Measurements from ENCODE around the gene MAG.

Gene MAG

GRCh38 chr19:35291916-35292315 is at the start of gene MAG:
Gene MAG (plus strand): TSS chr19:35292161. CDS start chr19:35295409, 3,248 bp downstream.
- no peak for DNase-seq (ENCODE audit: low read depth in 3 of 3)

DNA sequence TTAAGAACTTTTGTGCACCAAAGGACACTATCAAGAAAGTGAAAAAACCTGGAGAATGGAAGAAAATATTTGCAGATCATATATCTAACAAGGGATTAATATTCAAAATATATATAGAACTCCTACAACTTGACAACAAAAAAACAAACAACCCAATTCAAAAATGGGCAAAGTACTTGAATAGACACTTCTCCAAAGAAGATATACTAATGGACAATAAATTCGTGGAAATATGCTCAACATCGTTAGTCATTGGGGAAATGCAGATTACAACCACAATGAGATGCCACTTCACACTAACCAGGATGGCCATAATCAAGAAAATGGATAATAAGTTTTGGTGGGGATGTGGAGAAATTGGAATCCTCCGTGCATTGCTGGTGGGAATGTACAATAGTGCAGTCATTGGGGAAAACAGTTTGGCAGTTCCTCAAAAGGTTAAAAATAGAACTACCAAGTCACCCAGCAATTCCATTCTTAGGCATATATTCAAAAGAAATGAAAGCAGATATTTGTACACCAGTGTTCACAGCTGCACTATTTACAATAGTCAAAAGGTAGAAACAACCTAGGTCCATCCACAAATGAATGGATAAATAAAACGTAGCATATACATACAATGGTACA is 45.4 kb upstream of the MAG start:
- DNase-seq (ENCODE audit: low read depth in 3 of 3), result no peak

GRCh38 chr19:35247526-35248309 is 44.2 kb upstream of the MAG start:
- DNase-seq (ENCODE audit: low read depth in 3 of 3), result peak in 1 of 3 experiments; percentile 62

DNA sequence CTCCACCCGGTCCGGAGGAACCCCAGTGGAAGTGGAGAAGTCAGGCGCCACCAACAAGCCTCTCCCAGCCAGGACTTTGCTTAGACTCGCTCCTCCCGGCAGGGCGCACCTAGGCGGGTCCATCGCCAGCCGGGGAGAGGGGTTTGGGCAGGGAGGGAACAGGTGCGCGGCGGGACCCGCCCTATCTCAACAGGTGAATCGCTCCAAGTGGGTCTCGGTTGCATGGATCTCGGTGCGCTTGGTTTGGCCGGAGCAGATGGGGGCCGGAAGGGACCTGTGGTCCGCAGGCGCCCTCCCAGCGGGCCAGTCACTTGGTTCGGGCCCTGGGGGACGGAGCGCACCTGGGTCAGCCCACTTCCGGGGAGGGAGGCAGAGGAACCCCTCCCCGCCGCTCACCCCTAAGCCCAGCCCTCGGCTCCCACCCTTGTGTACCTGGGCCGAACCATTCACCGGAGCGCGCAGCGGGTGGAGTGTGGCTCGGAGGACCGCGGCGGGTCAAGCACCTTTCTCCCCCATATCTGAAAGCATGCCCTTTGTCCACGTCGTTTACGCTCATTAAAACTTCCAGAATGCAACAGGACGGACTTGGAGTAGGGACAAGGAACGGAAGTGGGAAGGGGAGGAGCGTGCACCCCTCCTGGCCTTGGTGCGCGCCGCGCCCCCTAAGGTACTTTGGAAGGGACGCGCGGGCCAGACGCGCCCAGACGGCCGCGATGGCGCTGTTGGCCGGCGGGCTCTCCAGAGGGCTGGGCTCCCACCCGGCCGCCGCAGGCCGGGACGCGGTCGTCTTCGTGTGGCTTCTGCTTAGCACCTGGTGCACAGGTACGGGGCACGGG is 43.4 kb upstream of the MAG start, which contains the start of gene LSR:
LSR (plus strand) TSS at position 693 of the 836 bp plus-strand sequence; CDS start at position 714, 21 bp downstream.
- peak in 2 of 3 experiments; percentile 46 to 63 for DNase-seq (ENCODE audit: low read depth in 3 of 3)

GRCh38 chr19:35249146-35249847 is 42.7 kb upstream of the MAG start:
- no peak for DNase-seq (ENCODE audit: low read depth in 3 of 3)

DNA sequence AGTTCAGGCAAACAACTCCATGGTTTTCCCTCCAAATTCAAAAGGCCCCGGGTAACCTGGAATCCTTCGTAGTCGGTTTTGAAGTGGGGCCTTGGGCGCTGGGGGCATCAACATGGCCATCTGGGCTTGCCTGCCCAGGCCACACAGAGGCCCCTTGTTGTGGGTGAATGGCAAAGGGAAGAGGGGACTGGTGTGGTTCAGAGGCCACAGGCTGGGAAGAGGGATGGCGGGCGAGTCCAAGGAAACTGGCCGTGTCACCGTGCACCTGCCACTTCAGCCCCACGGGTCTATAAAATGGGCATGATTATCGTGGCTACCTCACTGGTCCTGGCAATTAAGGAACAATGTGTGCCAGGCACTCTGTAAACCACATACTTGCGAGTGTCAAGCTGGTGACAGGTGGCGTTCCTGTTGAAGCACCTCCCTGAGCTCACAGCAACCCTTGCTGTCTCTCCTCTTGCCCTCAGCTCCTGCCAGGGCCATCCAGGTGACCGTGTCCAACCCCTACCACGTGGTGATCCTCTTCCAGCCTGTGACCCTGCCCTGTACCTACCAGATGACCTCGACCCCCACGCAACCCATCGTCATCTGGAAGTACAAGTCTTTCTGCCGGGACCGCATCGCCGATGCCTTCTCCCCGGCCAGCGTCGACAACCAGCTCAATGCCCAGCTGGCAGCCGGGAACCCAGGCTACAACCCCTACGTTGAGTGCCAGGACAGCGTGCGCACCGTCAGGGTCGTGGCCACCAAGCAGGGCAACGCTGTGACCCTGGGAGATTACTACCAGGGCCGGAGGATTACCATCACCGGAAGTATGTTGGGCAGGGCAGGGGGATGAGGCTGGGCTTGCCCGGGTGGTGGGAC is 41.9 kb upstream of the MAG start:
- no peak for DNase-seq (ENCODE audit: low read depth in 3 of 3)

DNA sequence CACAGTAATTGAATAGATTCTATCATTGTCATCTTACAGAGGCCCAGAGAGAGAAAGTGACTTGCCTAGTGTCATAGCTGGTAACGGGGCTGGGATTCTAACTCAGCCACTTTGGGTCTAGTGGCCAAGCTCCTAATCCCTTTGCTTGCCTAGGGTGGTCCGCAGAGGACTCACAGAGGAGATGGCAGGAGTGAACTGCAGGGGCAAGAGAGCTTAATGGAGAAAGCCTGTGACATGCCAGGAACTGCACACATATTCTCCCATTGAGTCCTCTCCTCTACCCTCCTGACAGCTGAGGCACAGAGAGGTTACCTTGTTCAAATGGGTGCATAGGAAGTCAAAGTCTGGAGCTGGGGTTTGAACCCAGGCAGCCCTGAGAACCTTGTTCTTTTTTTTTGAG is 40.5 kb upstream of the MAG start:
- DNase-seq (ENCODE audit: low read depth in 3 of 3), result no peak

GRCh38 chr19:35253316-35254286 is 38.4 kb upstream of the MAG start:
- DNase-seq (ENCODE audit: low read depth in 3 of 3), result no peak

- no peak for DNase-seq (ENCODE audit: low read depth in 3 of 3)
Observed at GRCh38 chr19:35254341-35255297, 37.3 kb upstream of the MAG start.

DNA sequence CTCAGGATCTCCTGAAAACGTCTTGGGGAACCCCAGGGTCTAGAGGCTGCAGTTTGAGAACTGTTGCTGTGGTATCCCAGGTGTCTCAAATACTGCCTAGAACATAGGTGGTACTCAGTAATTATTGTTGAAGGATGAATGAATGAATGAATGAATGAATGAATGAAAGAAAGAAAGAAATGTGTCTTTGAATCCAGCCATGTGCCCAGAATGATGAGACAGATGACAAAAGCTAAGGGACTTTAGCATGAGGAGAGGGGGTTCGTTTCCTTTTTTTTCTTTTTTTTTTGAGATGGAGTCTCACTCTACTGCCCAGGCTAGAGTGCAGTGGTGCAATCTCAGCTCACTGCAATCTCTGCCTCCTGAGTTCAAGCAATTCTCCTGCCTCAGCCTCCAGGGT is 35.4 kb upstream of the MAG start:
- DNase-seq (ENCODE audit: low read depth in 3 of 3), result no peak

DNA sequence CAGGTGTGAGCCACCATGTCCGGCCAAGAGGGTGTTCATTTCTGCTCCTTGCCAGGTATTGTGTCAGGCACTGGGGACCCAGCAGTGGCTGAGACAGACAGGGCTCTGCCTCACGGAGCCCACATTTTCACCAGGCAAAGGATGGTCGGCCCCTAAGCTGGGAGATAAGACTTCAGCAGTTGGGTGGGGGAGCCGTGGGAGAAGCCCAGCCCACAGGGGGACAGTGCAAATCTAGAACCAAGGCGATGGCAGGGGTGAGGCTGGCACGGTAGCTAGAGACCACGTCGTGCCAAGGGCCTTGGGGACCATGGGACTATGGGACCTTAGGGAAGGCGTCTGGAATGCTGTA is 34.9 kb upstream of the MAG start:
- DNase-seq (ENCODE audit: low read depth in 3 of 3), result no peak

DNA sequence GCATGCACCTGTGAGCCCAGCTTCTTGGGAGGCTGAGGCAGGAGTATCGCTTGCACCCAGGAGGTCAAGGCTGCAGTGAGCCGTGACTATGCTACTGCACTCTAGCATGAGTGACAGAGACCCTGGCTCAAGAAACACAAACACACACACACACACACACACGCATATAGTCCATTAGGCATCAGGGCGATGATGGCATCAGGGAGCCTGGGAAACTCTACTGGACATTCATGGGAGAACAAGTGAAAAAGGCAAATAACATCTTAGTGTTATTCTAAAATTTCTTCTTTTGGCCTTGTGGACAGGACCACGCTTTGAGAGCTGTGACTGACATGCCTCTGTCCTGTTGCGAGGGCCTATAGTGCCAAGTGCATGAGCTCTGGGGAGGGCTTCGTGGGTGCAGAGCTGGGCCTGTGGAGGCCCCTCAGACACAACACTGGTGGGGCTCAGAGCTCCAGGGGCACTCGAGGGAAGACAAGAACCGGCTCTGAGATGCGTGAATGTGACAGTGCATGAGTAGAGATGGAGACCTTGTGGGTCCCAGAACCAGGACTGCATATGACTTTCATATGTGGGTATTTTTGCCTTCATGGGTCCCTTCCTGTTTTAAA is 31.2 kb upstream of the MAG start:
- no peak for DNase-seq (ENCODE audit: low read depth in 3 of 3)

- DNase-seq (ENCODE audit: low read depth in 3 of 3), result no peak
Observed at GRCh38 chr19:35261356-35262100, 30.4 kb upstream of the MAG start.

- DNase-seq (ENCODE audit: low read depth in 3 of 3), result no peak
Observed at GRCh38 chr19:35262101-35262761, 29.7 kb upstream of the MAG start.

DNA sequence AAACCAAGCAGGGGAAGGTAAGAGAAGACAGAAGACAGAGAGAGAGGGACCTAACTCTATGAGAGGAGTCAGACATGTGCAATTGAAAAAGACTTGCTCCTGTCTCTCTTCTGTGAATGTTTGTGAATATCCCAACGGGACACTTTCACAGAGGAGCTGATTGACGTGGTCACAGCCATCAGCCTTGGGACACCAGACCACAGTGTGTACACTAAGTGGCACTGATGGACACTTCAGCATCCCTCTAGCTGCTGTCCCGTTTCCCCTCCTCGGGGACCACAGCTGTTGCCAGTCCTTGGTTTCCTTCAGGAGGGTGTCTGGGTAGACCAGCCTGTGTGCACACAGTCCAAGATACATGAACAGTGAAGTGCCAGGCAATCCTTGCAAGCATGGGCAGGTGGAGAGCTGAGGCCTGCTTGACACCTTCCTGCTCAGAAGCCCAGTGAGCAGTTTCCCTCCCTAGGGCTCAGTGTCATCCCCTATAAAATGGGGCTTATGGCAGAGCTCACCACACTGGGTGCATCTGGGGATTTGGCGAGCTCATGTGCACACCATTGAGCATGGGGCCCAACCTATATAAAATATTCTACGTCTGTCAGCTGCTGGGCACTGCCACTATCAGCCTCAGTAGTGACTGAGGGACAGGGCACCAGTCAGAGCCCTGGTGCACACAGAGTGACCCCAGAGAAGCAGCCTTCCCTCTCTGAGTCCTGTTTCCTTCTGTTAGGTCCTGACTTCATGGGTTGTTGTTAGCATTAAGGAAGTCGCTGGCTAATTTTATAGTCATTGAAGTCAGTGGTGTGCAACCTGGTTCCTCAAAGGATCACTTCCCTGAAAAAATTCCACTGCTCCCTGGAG is 27.5 kb upstream of the MAG start:
- no peak for DNase-seq (ENCODE audit: low read depth in 3 of 3)
